HepG2 (cell line): Measurements from ENCODE around the gene GPR42. TPM values are rescaled to one million over a fixed set of nuclear protein-coding genes. Genes with fewer than 3 reads are reported as not detected.

Experiments
- ATAC-seq: fragments of 200-7000 bp; cut with Tn5 transposase; 3 replicates; pipeline ENCODE4 v1.9.1; 2020; ENCODE audit warnings: mild to moderate bottlenecking, moderate library complexity
- BruUV-seq: library from RNA; stranded (reverse); fragments of 400-500 nt; replicated peaks from 2 replicates; lab custom pipeline; 2021; lab: Mats Ljungman, UMichigan
- CTCF ChIA-PET: fragments of 300-600 bp; formaldehyde crosslinking; extraction: SDS; loops from one replicate; lab custom pipeline; 2021; ENCODE audit warnings: low total read pairs, inconsistent platforms, low intra/inter-chr PET ratio; lab: Yijun Ruan, JAX
- POLR2A ChIA-PET: fragments of 350-600 bp; sonication (Branson Sonifier 250); formaldehyde crosslinking; loops from one replicate; lab custom pipeline; 2020; ENCODE audit warnings: antibody characterized with exemption, inconsistent platforms; lab: Yijun Ruan, JAX
- DNase-seq: peaks from one replicate; pipeline ENCODE4 v3.0.0-alpha.2; 2015; ENCODE audit warnings: low spot score
- FAIRE-seq: peaks from 3 replicates; lab custom pipeline; 2011; peaks lifted over from hg19 to GRCh38; lab: Jason Lieb, UNC
- H2AFZ ChIP-seq: one replicate; pipeline ENCODE4 v1.6.1; 2011; ENCODE audit warnings: low read length, inconsistent platforms
- H3K27ac ChIP-seq: fragments of 300-600 bp; 3 replicates; pipeline ENCODE4 v1.8.0; 2011; ENCODE audit warnings: mixed run types, mild to moderate bottlenecking, mixed read lengths, low read length, inconsistent platforms; ENCODE audit not compliant: insufficient read depth; ENCODE audit errors: extremely low read length
- H3K27me3 ChIP-seq, 2 experiments: fragments of 200-600 bp in 1 of 2; 2 replicates in 1 of 2; 3 replicates in 1 of 2; pipeline versions ENCODE4 v1.6.0 to v1.8.0; 2011; ENCODE audit warnings: low read length in 2 of 2, mild to moderate bottlenecking in 2 of 2, moderate library complexity in 2 of 2, inconsistent platforms in 1 of 2; ENCODE audit not compliant: insufficient read depth in 2 of 2, control insufficient read depth in 1 of 2
- H3K36me3 ChIP-seq, 2 experiments: fragments of 200-600 bp in 1 of 2; replicated peaks in 1 of 2; 2 replicates in 1 of 2; 3 replicates in 1 of 2; pipeline versions ENCODE4 v1.5.1 to v1.8.0; 2011; ENCODE audit warnings: low read length in 2 of 2, inconsistent platforms in 1 of 2; ENCODE audit not compliant: insufficient read depth in 2 of 2, control insufficient read depth in 1 of 2
- H3K4me1 ChIP-seq: 2 replicates; pipeline ENCODE4 v1.5.1; 2012; ENCODE audit warnings: low read length, inconsistent platforms; ENCODE audit not compliant: insufficient read depth
- H3K4me2 ChIP-seq: 2 replicates; pipeline ENCODE4 v1.6.0; 2011; ENCODE audit warnings: low read depth, low read length, inconsistent platforms
- H3K4me3 ChIP-seq, 3 experiments: fragments of 200-600 bp in 1 of 3; sonication (generic), shearing (Covaris generic) in 1 of 3; replicated peaks in 1 of 3; 2 replicates each; pipeline ENCODE4 v1.5.1; 2011 to 2016; ENCODE audit warnings: low read length in 3 of 3, inconsistent platforms in 2 of 3, low read depth in 2 of 3, mild to moderate bottlenecking in 2 of 3, control low read depth in 1 of 3, mixed read lengths in 1 of 3; ENCODE audit not compliant: insufficient read depth in 1 of 3
- H3K79me2 ChIP-seq: one replicate; pipeline ENCODE4 v1.6.1; 2011; ENCODE audit warnings: low read length, inconsistent platforms; ENCODE audit not compliant: insufficient read depth
- H3K9ac ChIP-seq: 2 replicates; pipeline ENCODE4 v1.6.0; 2011; ENCODE audit warnings: mild to moderate bottlenecking, low read depth, low read length, inconsistent platforms; ENCODE audit not compliant: insufficient read depth
- H3K9me3 ChIP-seq: 2 replicates; pipeline ENCODE4 v1.5.1; 2012; ENCODE audit warnings: mild to moderate bottlenecking, low read length
- H4K20me1 ChIP-seq: 2 replicates; pipeline ENCODE4 v1.6.0; 2011; ENCODE audit warnings: inconsistent platforms, mild to moderate bottlenecking, low read length, moderate library complexity; ENCODE audit not compliant: insufficient read depth
- MAFF ChIP-seq: IDR thresholded peaks from 2 replicates; pipeline ENCODE4 v1.6.1; 2011; ENCODE audit warnings: low read depth, low read length, improper control_type of control experiment
- TRIM24 ChIP-seq: sonication (generic); formaldehyde crosslinking; IDR thresholded peaks from 2 replicates; pipeline ENCODE4 v1.8.0; 2022; ENCODE audit warnings: mild to moderate bottlenecking, missing genetic modification reagents
- ZBTB7B ChIP-seq: sonication (generic); formaldehyde crosslinking; IDR thresholded peaks from 2 replicates; pipeline ENCODE4 v1.4.0; 2020; ENCODE audit warnings: missing genetic modification reagents
- ZNF557 ChIP-seq: sonication (generic); formaldehyde crosslinking; IDR thresholded peaks from 2 replicates; pipeline ENCODE4 v1.4.0; 2020; ENCODE audit warnings: missing genetic modification reagents
- ZNF747 ChIP-seq: sonication (generic); formaldehyde crosslinking; IDR thresholded peaks from 2 replicates; pipeline ENCODE4 v1.8.1; 2023; ENCODE audit warnings: missing genetic modification reagents, mild to moderate bottlenecking, borderline replicate concordance
- WGBS: methylation state at CpG from one replicate; pipeline ENCODE4 v1.1.6; 2017; ENCODE audit warnings: low lambda C conversion rate; 5-methylcytosine and 5-hydroxymethylcytosine counted together
- in situ Hi-C: cut with HindIII; loops from 2 replicates; pipeline ENCODE4 v1.10.0; 2017; ENCODE audit warnings: low pct_unique_long_range_greater_than_20kb; ENCODE audit not compliant: extremely low pct_ligation_motif_present
- intact Hi-C: fragments of 100-400 bp; cut with micrococcal nuclease; formaldehyde crosslinking; loops from one replicate; pipeline ENCODE4 v1.10.0; 2022; ENCODE audit not compliant: unreplicated experiment
- polyA plus RNA-seq, 8 experiments: library from polyadenylated mRNA; depleted of rRNA in 3 of 8; stranded (reverse) in 7 of 8; unstranded in 1 of 8; fragments of >200 nt; fragmentation: Illumina TruSeq in 4 of 8; extraction: Trizol in 4 of 8; gene quantifications; 2 replicates each; pipeline versions ENCODE4 v1.2.1 to v1.2.3, GENCODE V29; 2011 to 2016; ENCODE audit warnings: low read depth in 4 of 8, missing spikeins in 1 of 8, mixed read lengths in 1 of 8; ENCODE audit not compliant: insufficient read depth in 1 of 8
- total RNA-seq, 5 experiments: library from RNA; depleted of rRNA; stranded (reverse); fragments of >200 nt; fragmentation: Illumina TruSeq; extraction: Trizol; gene quantifications; 2 replicates each; pipeline ENCODE4 v1.2.3, GENCODE V29; 2016; ENCODE audit warnings: low read depth in 1 of 5
- TF ChIP-seq, protein P1 (sequence below): IDR thresholded peaks from 2 replicates; pipeline ENCODE4 v1.6.1; 2012; ENCODE audit warnings: low read length, improper control_type of control experiment
- TF ChIP-seq, protein P2 (sequence below): sonication (generic); formaldehyde crosslinking; IDR thresholded peaks from 2 replicates; pipeline ENCODE4 v1.4.0; 2020; ENCODE audit warnings: missing genetic modification reagents, borderline replicate concordance
- TF ChIP-seq, protein P3 (sequence below): sonication (generic); formaldehyde crosslinking; IDR thresholded peaks from 2 replicates; pipeline ENCODE4 v1.8.0; 2022; ENCODE audit warnings: mild to moderate bottlenecking, missing genetic modification reagents, moderate library complexity

GPR42 gene
- total and polyA plus RNA-seq, 2 of the 13 experiments (the other 11 are each of a cell fraction or from before 2014, with no cell fraction given): not detected

DNA sequence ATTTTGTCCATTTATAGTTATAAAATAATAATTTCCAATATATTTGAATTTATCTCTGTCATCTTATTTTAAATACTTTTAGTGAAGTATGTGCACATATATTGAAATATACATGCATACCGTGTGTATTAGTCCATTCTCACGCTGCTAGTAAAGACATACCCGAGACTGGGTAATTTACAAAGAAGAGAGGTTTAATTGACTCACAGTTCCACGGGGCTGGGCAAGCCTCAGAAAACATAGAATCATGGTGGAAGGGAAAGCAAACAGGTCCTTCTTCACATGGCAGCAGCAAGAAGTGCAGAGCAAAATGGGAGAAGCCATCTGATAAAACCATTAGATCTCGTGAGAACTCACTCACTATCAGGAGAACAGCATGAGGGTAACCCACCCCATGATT lies 39.6 kb downstream of the GPR42 start (continued):
- TF ChIP-seq, protein P1, sequence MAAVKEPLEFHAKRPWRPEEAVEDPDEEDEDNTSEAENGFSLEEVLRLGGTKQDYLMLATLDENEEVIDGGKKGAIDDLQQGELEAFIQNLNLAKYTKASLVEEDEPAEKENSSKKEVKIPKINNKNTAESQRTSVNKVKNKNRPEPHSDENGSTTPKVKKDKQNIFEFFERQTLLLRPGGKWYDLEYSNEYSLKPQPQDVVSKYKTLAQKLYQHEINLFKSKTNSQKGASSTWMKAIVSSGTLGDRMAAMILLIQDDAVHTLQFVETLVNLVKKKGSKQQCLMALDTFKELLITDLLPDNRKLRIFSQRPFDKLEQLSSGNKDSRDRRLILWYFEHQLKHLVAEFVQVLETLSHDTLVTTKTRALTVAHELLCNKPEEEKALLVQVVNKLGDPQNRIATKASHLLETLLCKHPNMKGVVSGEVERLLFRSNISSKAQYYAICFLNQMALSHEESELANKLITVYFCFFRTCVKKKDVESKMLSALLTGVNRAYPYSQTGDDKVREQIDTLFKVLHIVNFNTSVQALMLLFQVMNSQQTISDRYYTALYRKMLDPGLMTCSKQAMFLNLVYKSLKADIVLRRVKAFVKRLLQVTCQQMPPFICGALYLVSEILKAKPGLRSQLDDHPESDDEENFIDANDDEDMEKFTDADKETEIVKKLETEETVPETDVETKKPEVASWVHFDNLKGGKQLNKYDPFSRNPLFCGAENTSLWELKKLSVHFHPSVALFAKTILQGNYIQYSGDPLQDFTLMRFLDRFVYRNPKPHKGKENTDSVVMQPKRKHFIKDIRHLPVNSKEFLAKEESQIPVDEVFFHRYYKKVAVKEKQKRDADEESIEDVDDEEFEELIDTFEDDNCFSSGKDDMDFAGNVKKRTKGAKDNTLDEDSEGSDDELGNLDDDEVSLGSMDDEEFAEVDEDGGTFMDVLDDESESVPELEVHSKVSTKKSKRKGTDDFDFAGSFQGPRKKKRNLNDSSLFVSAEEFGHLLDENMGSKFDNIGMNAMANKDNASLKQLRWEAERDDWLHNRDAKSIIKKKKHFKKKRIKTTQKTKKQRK: no peak
- TF ChIP-seq ZNF747 (CRISPR knock-in tag): no peak
- TF ChIP-seq, all 625 proteins: peak for 0

DNA sequence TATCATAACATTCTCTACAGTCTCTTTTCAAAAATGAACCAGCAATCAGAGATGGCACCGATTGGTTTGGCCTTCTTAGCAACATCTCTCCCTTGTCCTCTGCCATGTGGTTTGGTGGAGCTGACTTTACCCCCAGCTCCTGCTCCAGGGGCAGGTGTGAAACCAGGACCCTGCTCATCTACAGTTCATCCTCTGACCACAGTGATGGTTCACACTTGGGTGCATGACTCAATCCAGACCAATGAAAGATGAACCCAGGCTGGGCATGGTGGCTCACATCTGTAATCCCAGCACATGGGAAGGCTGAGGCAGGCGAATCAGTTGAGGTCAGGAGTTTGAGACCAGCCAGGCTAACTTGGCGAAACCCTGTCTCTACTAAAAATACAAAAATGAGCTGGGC lies 43.6 kb downstream of the GPR42 start:
- peaks cover 0 to 4% of the 10 kb centered on the region in 2 experiments; a peak in 3 of 5 replicates for H3K27me3 ChIP-seq
- no peaks in the 10 kb centered on the region for H3K36me3 ChIP-seq
- FAIRE-seq (no peak), ATAC-seq (no peak), DNase-seq (no peak)
- intact Hi-C loops: no loop called here
- no peak overlapping the region for H3K27ac ChIP-seq
- peaks cover 39% of the 10 kb centered on the region for H3K4me1 ChIP-seq
- H3K4me3 ChIP-seq: no peak overlapping the region
- in situ Hi-C loops: no loop called here
- 40% methylated on average over 1 of the region's 3 CpGs for WGBS
- no peak overlapping the region for H3K4me2 ChIP-seq
- ChIA-PET POLR2A (no interaction called here), CTCF (no interaction called here)
- BruUV-seq: no TSS peak
- H3K79me2 ChIP-seq: no peaks in the 10 kb centered on the region
- no peaks in the 10 kb centered on the region for H4K20me1 ChIP-seq
- no peaks in the 10 kb centered on the region for H3K9me3 ChIP-seq
- no peak overlapping the region for H3K9ac ChIP-seq
- no peak overlapping the region for H2AFZ ChIP-seq
- TF ChIP-seq TRIM24 (CRISPR knock-in tag) (no peak), ZBTB7B (CRISPR knock-in tag) (no peak), ZNF557 (CRISPR knock-in tag) (no peak), MAFF (no peak)
- TF ChIP-seq, protein P2, sequence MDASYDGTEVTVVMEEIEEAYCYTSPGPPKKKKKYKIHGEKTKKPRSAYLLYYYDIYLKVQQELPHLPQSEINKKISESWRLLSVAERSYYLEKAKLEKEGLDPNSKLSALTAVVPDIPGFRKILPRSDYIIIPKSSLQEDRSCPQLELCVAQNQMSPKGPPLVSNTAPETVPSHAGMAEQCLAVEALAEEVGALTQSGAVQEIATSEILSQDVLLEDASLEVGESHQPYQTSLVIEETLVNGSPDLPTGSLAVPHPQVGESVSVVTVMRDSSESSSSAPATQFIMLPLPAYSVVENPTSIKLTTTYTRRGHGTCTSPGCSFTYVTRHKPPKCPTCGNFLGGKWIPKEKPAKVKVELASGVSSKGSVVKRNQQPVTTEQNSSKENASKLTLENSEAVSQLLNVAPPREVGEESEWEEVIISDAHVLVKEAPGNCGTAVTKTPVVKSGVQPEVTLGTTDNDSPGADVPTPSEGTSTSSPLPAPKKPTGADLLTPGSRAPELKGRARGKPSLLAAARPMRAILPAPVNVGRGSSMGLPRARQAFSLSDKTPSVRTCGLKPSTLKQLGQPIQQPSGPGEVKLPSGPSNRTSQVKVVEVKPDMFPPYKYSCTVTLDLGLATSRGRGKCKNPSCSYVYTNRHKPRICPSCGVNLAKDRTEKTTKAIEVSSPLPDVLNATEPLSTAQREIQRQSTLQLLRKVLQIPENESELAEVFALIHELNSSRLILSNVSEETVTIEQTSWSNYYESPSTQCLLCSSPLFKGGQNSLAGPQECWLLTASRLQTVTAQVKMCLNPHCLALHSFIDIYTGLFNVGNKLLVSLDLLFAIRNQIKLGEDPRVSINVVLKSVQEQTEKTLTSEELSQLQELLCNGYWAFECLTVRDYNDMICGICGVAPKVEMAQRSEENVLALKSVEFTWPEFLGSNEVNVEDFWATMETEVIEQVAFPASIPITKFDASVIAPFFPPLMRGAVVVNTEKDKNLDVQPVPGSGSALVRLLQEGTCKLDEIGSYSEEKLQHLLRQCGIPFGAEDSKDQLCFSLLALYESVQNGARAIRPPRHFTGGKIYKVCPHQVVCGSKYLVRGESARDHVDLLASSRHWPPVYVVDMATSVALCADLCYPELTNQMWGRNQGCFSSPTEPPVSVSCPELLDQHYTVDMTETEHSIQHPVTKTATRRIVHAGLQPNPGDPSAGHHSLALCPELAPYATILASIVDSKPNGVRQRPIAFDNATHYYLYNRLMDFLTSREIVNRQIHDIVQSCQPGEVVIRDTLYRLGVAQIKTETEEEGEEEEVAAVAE: no peak
- TF ChIP-seq, protein P3, sequence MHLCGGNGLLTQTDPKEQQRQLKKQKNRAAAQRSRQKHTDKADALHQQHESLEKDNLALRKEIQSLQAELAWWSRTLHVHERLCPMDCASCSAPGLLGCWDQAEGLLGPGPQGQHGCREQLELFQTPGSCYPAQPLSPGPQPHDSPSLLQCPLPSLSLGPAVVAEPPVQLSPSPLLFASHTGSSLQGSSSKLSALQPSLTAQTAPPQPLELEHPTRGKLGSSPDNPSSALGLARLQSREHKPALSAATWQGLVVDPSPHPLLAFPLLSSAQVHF: no peak
